IPS-NIHi11 (cell line): ENCODE measurements around the gene SH3BGRL3.

Experiments used
- DNase-seq: peaks from one replicate; pipeline ENCODE4 v3.0.0; 2012; ENCODE audit warnings: mixed read lengths, low spot score

SH3BGRL3 gene

DNA sequence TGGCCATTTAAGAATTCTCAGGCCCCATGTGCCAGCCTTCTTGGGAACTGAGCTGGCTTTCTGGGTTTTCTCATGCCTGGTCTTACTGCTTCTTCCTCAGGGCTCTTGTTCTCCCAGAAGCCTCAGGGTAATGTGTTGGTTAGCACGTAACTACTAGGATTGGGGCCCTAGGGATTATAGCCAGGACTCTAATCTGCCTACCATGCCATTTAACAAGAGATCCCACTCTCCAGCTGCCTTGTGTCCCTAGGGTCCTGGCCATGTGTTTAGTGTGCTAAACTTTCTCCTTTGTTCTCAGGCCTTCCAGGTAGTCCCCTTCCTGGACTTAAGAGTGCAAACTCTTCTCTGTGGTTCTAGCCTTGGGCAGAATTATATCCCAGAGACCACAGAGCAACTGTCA lies 2.2 kb upstream of the SH3BGRL3 start:
- no peak for DNase-seq

DNA sequence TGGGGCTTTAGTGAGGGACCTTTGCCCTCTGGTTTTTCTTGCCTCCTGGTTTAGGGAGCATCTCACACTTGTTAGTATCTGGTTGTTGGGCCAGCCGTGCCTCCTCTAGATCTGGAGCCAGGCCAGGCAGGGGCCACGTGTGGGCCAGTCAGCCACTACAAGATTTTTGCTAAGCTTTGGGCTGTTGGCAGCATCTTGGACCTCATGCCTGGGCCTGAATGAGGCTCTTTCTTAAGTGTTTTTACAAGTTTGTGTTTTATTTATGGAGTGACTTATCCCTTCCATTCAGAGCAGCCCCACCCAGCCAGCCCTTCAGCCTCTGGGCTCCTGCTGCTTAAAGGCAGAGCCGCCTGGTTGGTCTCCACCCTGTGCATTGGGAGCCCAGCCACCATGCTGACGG lies 1.6 kb upstream of the SH3BGRL3 start:
- no peak for DNase-seq

DNA sequence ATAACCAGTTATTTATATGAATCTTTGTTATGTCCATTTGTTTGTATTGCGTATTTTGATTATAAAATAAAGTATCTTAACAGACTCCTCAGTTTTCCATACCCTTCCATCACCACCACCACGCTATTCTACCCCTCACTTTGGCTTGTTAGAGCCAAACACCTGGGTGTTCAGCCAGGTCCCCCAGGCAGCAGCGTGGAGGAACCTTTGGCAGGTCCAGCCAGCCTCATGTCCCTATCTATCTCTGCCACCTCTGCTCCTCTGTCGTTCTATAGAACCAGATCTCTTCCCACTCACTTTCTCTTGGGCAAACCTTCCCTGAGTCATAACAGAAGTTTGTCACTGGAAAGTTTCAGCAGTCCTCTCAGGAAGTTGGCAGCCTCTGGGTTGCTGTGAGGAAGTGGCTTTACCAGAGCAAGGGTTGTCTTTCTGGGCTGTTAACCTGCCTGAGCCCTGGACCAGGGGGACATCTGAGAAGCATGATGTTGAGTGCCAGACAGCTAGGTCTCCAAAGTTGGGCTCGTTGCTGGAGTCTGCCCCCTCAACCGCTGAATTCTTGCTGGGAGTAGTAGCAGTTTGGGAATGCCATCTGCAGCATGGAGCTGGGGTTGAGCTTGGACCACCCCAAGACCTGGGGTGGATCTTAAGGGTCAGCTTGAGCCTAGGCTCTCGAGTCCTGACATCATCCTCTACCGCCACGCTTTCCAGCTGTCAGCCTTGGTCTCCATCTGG lies 996 bp upstream of the SH3BGRL3 start:
- DNase-seq: no peak

DNA sequence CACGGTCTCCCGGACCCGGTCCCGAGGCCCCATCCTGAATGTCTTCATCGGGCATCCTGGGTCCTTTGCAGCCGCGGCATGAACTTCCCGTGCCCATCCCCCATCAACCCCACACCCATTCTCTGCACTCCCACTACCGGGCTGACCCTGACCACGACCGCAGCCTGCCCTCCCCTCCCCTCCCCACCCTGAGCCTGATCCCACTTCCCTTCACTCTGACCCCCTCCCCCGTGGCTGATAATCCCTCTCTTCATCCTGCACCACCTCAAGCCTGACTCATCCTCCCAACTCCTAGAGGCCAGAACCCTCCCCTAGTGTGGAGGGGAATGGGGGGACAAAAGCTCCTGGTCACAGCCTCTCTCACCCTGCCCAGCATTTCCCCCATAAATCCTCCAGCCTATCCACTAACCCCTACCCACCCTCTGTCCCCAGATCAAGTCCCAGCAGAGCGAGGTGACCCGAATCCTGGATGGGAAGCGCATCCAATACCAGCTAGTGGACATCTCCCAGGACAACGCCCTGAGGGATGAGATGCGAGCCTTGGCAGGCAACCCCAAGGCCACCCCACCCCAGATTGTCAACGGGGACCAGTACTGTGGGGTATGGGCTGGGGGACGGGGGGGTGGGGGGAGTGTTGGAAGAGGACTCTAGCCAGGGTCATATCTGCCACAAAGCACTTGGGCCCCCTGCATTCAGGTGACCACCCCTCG lies 602 bp downstream of the SH3BGRL3 start:
- peak; percentile 59 for DNase-seq

DNA sequence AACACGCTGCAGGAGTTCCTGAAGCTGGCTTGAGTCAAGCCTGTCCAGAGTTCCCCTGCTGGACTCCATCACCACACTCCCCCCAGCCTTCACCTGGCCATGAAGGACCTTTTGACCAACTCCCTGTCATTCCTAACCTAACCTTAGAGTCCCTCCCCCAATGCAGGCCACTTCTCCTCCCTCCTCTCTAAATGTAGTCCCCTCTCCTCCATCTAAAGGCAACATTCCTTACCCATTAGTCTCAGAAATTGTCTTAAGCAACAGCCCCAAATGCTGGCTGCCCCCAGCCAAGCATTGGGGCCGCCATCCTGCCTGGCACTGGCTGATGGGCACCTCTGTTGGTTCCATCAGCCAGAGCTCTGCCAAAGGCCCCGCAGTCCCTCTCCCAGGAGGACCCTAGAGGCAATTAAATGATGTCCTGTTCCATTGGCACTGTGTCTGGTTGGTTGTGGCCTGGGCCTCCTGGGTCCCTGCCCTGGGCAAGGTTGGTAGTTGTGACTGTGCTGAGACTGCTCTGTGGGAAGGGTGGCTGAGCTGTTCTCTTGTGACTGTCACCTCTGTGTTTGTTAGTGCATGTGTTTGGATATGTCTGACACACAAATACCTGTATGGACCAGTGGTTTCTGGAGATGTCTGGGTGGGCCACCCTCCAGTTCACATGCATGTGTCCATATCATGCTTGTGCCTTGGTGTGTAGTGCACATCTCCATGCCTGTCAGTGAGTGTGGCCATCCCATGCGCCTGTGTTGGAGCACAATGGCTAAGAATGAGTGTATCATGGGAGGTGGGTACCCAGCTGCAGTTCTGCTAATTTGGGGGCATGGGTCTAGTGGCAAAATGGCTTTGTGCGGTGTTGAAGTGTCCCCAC lies 1.4 kb downstream of the SH3BGRL3 start:
- no peak for DNase-seq

DNA sequence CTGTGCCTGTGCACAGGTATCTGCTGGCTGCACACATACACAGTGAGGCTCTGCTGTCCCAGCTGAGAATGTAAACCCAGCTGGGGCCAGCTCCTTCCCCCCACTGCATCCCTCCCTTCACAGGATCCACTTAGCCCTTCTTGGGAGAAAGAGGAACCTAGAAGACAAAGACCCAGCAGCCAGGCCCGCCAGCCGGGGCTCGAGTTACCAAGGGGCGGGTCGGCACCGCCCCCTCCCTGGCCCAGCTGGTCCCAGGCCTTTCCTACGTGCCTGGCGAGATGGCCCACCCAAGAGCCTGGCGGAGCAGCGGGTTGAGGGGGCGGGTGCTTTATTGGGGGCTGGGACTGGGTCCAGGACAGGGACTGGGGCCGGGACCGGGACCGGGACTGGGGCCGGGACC lies 2.1 kb downstream of the SH3BGRL3 start:
- DNase-seq: peak; percentile 88

DNA sequence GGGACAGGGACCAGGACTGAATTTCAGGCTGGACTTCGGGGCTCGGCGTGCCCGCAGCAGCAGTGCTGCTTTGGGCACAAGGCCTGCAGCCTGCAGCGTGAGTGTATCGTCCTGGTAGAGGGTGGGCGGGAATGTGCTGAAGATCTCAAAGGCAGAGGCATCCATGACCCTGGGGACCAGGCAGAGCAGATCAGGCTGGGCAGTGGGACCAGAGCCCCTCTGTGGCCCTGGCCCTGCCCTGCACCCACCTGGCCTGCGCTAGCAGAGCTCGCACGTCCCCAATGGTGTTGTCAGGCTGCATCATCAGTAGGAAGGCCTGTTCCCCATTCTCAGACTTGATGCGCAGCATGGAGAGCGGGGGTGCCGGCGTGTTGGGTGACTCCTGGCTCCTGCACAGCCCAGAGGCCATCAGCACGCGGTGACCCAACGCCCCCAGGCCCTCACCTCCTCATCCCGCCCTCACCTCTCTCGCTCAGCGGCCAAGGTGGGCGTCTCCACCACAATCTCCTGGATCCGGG lies 2.6 kb downstream of the SH3BGRL3 start:
- no peak for DNase-seq

DNA sequence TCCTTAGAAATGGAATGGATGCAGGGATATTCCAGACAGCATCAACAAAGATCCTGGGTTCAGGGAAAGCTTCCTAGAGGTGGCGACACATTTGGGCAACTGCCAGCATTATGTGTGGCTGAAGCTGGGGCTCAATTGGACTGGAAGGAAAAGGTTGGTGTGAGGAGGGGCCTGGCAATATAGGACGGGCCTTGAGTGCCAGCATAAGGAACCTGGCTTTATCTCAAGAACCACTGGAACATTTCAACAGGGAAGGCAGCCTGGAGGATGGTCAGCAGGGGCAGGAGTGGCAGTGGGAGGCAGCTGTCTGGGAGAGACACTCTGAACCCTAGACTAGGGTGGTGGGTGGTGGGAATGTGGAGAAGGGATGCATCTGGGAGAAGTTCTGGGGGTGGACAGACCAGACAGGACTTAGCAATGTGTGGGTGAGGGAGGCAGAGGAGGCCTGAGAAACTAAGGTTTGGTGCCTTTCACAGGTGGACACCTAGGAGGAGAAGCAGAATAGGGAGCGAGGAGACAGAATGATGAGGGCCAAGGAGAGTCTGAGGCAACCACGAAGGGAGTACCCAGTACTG lies 3.5 kb downstream of the SH3BGRL3 start:
- no peak for DNase-seq

DNA sequence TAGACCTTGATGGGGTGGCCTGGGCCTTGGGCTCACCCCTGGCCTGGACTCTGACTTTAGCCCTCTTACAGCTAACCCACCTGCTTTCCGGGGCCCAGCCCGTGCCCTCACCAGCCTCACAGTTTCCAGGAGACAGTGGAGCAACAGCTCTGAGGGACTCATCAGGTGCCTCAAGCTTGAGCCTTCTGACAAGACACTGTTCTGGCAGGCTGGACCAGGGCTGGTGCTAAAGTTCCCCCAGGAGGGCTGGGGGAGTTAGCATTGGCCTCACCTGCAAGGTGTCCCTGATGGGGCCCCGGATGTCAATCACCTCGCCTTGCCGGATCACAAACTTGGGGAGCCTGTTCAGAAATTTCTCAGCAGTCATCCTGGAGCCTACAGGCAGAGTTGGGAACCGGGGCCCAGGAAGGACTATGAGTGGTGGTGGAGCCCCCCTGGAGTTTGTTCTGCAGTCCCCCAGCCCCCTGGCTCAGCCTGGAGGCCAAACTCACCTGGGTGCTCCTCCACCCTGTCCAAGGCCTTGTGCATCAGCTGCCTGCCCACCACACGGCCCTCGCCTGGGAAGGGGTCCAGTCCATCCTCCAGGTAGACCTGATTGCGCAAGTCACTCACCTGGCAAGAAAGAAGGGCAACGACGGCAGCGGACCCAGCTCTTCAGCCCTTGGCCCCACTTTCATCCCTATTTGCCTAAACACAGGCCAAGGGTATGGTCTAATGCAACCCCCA lies 4.1 kb downstream of the SH3BGRL3 start:
- DNase-seq: no peak

DNA sequence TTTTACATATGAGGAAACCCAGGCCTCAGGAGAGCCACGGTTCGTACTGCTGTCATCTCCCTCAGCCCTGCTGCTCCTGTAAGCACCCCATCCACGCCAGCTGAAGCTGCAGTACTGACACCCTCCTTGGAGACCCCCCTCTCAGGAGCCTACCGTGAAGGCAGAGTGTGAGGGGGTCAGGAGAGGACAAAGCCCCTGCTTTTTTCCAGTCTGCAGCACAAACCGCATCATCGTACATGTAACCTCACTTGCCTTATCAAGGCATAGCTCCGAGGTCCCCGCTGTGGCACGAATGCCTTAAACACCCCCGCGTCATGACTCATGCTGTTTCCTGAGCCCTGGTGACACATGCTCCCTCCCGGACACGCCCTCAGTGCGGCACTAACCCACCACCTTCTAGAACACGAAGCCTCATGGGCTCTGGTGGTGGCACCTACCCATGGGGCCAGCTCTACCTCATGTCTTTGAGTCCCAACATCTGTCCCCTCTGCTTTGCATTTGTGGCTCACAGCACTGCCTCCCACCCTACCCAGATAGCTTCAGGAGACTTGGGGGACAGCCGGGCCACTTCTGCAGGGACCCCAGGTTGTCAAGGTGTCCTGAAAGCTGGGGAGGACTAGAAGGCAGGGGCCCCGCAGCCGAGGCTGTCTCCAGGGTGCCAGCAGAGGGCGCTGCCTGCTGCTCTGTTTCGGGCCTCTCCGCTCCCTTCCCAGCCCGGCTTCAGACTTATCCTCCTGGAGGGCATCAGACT lies 4.9 kb downstream of the SH3BGRL3 start:
- peak; percentile 79 for DNase-seq

DNA sequence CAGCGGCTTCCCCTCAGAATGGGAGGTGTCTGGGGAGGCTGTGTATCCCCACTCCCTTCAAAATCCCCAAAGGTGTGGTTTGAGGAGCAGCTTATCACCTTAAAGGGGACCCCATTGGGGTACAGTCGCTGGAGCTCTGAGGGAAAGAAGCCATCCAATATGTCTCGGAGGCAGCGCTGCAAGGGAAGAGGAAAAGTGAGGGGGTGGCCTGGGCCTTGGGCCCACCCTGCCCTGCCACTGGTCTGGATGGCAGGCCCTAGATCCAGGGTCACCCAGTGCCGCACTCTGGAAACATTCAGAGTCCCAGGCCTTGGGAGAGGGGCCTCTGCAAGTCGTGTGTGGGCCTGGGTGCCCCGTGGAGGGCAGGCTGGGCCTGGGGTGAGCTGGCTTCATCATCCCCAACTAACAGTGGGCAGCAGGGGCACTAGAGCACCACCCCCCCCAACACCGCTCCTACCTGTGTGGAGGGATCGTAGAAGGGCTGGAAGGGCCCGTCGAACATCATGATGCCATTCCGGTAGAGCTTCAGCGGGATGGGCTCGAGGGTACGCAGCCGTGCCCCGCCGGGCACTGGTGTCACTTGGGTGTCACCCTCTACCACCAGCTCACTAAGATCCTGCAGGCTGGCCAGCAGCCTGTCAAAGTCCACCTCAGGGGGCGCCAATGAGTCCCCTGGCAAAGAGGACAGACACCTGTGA lies 5.6 kb downstream of the SH3BGRL3 start:
- peak; percentile 85 for DNase-seq

DNA sequence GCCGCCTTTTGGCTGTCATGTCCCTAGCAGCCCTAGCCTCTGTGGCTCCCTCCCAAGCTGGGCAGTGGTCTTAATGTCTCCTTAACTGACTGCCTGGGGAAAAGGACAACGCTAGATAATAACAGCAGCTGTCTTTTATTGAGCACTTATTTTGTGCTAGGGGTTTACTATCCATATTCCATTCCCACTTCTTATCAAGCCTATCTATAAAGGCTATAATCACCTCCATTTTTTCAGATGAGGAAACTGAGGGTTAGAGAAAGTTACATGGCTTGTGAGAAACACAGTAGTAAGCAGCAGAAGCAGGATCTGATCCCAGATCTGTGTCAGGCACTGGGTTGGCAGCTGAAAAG lies 6.2 kb downstream of the SH3BGRL3 start:
- no peak for DNase-seq

DNA sequence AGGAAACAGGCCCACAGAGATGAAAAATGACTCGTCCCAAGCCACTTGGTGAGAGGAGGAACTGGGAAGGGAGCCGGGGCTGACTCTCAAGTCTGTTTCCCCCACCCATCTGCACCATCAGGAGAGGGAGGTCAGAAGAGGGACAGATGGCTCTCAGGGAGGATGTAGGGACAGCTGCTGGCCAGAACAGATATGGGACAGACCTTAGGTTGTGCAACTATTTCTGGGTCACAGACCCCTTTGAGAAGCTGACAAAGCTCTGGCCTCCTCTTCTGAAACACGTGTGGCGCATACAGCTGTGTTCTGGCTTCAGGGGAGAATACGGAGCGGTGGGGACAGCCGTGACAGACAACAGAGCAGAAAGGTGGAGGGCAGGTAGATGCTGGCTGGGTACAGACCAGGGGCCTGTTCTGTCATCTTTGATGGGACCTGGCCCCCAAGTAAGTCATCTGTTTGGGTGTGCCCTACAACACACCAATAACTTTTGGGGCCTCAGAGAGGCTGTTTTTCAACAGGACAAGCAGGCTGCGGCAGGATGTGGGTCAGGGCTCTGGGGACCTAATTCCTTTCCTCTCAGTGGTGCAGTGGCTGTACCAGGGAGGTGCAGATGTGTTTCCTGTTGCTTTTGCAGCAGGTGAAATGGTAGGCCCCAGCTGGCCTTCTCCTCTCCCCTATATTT lies 7.3 kb downstream of the SH3BGRL3 start:
- no peak for DNase-seq

DNA sequence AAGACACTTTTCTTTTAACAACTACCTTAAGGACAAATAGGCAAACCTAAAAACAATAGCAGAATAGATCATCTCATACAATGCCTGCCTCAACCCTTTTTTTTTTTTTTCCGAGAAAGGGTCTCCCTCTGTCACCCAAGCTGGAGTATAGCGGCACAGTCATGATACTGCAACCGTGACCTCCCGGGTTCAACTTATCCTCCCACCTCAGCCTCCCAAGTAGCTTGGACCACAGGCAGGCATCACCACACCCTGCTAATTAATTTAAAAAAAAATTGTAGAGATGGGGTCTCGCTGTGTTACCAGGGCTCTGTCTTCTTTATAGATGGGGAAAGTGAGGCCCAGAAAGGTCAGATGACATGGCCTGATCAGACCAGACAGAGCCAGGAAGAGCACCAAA lies 7.9 kb downstream of the SH3BGRL3 start:
- no peak for DNase-seq

DNA sequence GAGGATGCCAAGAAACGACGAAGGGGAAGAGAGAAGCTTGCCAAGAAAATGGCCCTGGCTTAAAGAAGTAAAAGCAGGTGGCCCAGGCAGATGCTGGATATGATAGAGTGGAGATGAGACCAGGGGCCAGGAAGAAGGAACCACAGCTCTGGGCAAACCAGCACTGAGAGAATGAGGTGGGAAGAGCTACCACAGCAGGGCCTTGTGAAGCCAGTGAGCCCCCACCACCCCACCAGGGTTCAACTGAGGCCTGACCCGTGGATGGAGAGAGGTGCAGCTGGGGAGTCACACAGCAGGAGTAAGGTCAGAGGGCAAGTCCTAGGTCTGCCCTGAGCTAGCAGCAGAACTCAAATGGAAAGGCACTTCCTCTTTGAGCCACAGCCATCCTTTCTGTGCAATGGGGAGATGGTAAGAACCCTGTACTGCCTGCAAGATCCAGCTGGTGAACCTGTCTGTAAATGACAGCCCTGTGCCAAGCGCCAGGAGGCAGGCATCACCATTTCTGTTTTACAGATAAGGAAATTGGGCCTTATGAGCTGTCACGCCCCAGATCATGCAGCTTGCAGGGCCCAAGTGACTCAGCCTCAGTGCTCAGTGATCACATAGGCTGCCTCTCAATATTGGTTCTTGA lies 8.5 kb downstream of the SH3BGRL3 start:
- DNase-seq: no peak

DNA sequence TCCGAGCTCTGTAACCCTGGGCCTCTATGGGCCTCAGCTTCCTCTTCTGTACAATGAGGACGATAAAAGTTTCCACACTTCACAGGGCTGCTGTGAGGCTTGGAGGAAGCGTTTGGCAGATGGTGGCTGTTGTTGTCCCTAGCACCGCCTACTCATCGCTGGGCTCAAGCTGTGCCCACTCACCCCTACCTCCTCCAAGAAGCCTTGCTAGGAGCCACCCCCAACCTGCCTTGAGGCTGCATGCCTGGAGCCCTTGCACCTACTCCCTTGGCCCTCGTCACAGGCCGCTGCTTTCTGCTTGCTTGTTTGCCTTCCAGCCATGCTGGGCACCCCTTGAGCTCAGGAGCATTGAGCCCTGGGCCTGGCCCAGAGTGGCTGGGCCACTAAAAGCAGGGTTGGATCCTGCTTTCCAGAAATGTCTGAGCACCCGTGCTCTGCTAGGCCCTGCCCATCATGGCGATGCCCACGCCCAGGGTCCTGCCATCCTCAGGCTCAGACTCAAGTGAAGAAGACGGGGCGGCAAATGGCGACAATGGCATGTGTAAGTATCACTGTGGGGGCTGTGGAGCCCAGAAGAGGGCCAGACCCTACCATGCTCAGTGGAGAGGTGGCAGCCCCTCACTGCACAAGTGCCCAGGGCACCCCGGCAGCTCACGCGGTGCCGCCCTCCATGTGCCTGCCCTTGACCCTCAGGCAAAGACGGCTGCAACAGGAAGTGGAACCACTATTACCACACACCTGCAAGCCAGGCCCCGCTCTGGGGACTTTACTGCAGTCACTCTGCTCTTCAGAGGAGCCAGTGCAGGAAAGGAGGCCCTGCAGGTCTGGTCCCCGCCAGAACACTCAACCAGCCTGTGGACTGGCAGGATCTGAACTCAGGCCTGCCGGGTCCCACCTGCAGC lies 9.5 kb downstream of the SH3BGRL3 start:
- DNase-seq: peak; percentile 49

DNA sequence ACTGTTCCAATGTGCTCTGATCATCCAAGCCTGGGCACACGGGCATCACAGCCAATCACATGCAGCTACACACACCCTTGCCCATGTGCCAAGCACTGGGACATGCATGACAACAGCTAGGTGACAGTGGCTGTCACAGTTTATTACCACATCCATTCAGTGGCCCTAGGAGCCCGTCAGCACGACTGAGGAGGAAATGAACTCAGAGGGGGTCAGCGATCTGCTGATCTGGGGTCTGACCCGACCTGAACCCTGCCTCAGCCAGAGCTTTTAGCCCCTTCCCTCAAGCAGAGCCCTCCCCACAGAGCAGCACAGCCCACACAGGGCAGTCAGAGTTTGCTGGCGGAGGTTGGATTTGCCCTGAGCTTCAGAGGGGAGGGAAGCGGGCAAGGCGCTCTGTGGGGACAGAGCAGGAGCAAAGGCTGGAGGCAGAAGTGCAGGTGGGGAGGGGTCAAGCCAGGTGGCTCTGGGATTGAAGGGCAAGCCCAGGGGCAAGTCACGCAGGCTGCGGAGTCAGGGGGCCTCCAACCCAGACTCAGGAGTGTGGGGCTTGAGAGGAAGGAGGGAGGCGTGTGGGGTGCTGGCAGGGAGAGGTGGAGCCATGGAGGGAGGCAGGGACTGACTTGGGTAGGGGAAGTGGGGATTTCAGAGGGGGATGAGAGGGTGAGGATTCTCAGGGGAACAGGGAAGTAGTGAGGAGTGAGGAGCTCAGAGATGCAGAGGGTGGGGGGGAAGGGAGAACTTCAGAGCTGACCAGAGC lies 10.4 kb downstream of the SH3BGRL3 start:
- DNase-seq: peak; percentile 49
